Measurements from ENCODE around the gene WDR18.

GRCh38 chr19:1017906-1018305 is 33.8 kb downstream of the WDR18 start:
- TF ChIP-seq CTCF (IDR thresholded peaks at IDR 0.05), result no peak
- no peak for TF ChIP-seq ZFX (IDR thresholded peaks at IDR 0.05; ENCODE audit: borderline replicate concordance)
